Mucosa of gallbladder (tissue), 1 donor: ENCODE results near the gene CDYL2. TPM values are rescaled to one million over a fixed set of nuclear protein-coding genes. Genes with fewer than 3 reads are reported as not detected.

Source experiments
- DNase-seq: peaks from one replicate; pipeline ENCODE4 v3.0.0-alpha.2; 2020; ENCODE audit warnings: low spot score
- total RNA-seq: library from RNA; stranded (reverse); gene quantifications from one replicate; pipeline ENCODE4 v1.2.1, GENCODE V29; 2021
- donor health status: DM: no; HTN: no; CAD: no.

The CDYL2 gene
- total RNA-seq, 1 donor from 2014 or later: 14.1 TPM

GRCh38 chr16:80622007-80622406 is 182.4 kb downstream of the CDYL2 start:
- no peak for DNase-seq

- no peak for DNase-seq
Measured at GRCh38 chr16:80620736-80621605, 183.4 kb downstream of the CDYL2 start.

GRCh38 chr16:80619824-80620223 is 184.6 kb downstream of the CDYL2 start:
- DNase-seq: no peak

GRCh38 chr16:80618862-80619648 is 185.3 kb downstream of the CDYL2 start:
- no peak for DNase-seq

GRCh38 chr16:80616362-80616761 is 188.0 kb downstream of the CDYL2 start:
- DNase-seq: no peak

GRCh38 chr16:80615735-80616134 is 188.7 kb downstream of the CDYL2 start:
- no peak for DNase-seq

GRCh38 chr16:80614908-80615671 is 189.3 kb downstream of the CDYL2 start:
- no peak for DNase-seq

GRCh38 chr16:80612461-80613017 is 191.9 kb downstream of the CDYL2 start:
- no peak for DNase-seq

- no peak for DNase-seq
Measured at GRCh38 chr16:80611930-80612327, 192.5 kb downstream of the CDYL2 start.

GRCh38 chr16:80611171-80611929 is 193.0 kb downstream of the CDYL2 start:
- DNase-seq: no peak

GRCh38 chr16:80610481-80611156 is 193.8 kb downstream of the CDYL2 start:
- no peak for DNase-seq

- DNase-seq: no peak
Measured at GRCh38 chr16:80608946-80609345, 195.5 kb downstream of the CDYL2 start.

- DNase-seq: no peak
Measured at GRCh38 chr16:80607204-80607603, 197.2 kb downstream of the CDYL2 start.

- no peak for DNase-seq
Measured at GRCh38 chr16:80606221-80606766, 198.1 kb downstream of the CDYL2 start.

GRCh38 chr16:80604600-80605355 is 199.6 kb downstream of the CDYL2 start:
- no peak for DNase-seq

- no peak for DNase-seq
Measured at GRCh38 chr16:80602894-80603293, 201.5 kb downstream of the CDYL2 start.

- no peak for DNase-seq
Measured at GRCh38 chr16:80601182-80601581, 203.2 kb downstream of the CDYL2 start.

GRCh38 chr16:80599466-80599865 is 204.9 kb downstream of the CDYL2 start:
- DNase-seq: no peak

GRCh38 chr16:80596507-80597207 is 207.7 kb downstream of the CDYL2 start:
- DNase-seq: no peak
